ENCODE data around the gene SLC25A2. TPM values are rescaled to one million over a fixed set of nuclear protein-coding genes. Genes with fewer than 3 reads are reported as not detected.
"Not testable (repeated sequence)": the region's sequence is repeated elsewhere in the genome, so short reads cannot be mapped to it uniquely, and the experiment has no call there.

The SLC25A2 gene
- total RNA-seq (1 to 10 TPM in 2 of 5 donors, under 1 TPM in 2, not detected in 1; 0.49 to 2.0 (median 0.97) TPM), total RNA-seq (0.05 to 1.4 (median 0.42) reads per million in 29 experiments)
- 0.61 TPM for total RNA-seq (2013)

DNA sequence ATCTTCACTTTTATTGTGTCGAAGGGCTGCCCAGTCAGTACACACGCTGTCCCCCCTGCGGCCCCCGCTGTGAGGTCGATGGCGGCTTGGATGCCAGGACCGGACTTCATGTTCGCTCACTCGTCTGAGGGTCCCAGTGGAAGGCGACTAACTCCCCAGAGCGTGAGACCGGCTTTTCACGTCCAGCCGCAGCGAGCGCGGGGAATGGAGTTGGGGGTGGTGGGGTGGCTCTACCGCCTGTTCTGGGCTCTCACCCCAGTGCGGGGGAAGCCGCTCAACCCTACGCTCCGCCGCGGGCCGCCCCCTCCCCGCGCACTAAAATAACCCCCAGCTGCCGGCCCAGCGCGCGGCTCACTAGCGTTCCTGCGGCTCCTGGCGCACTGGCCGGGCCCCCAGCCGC is at the start of gene SLC25A2:
Gene SLC25A2 (minus strand): TSS at position 294 of the 400 bp plus-strand sequence. CDS start 184 bp downstream, at position 110.
- H3K36me3 ChIP-seq (ENCODE audit: control insufficient read depth in 2 of 2, extremely low read depth in 1 of 2, insufficient read depth in 1 of 2, low read length in 1 of 2): no peaks in the 10 kb centered on the region
- H3K4me1 Mint-ChIP-seq: no peaks in the 10 kb centered on the region
- H3K36me3 Mint-ChIP-seq: peaks cover 40% of the 10 kb centered on the region
- no peak within 1 kb of the TSS for H3K27ac Mint-ChIP-seq
- H3K4me1 ChIP-seq (ENCODE audit: control insufficient read depth in 1 of 2, extremely low read depth in 1 of 2, insufficient read depth in 2 of 2, low read length in 2 of 2): no peaks in the 10 kb centered on the region
- H3K27me3 ChIP-seq (replicated peaks in 1 of 2; ENCODE audit: control insufficient read depth in 2 of 2, extremely low read depth in 1 of 2, insufficient read depth in 2 of 2, low read length in 1 of 2): no peaks in the 10 kb centered on the region
- H3K9me3 ChIP-seq: peaks cover 8% of the 10 kb centered on the region
- H3K27me3 Mint-ChIP-seq: no peaks in the 10 kb centered on the region
- ChIA-PET CTCF (no interaction called here), POLR2A (no interaction called here)
- no peak within 1 kb of the TSS for H3K27ac ChIP-seq (ENCODE audit: low read length)
- peak within 1 kb of the TSS in 1 of 2 donors; percentile 50 for H3K4me3 ChIP-seq (ENCODE audit: control insufficient read depth in 1 of 2, extremely low read depth in 1 of 2, low read length in 1 of 2)
- H3K9me3 Mint-ChIP-seq: peaks cover 14 to 59% (median 43%) of the 10 kb centered on the region in 3 donors
- no peak within 1 kb of the TSS for H3K4me3 Mint-ChIP-seq
- 79% methylated on average over 24 of the region's 36 CpGs for WGBS (ENCODE audit: insufficient coverage)
- no peak for ATAC-seq (replicated peaks in 1 of 4)
- no peak for DNase-seq

GRCh38 chr5:141351591-141351990 is 47.7 kb upstream of the SLC25A2 start:
- H3K9me3 ChIP-seq: no peaks in the 10 kb centered on the region
- H3K4me1 ChIP-seq (ENCODE audit: control insufficient read depth in 1 of 2, extremely low read depth in 1 of 2, insufficient read depth in 2 of 2, low read length in 2 of 2): peaks cover 0 to 9% of the 10 kb centered on the region in 2 experiments
- 52% methylated on average over 21 of the region's 36 CpGs for WGBS (ENCODE audit: insufficient coverage)
- H3K27ac ChIP-seq (ENCODE audit: low read length): no peak overlapping the region
- peaks cover 4 to 52% of the 10 kb centered on the region in 2 experiments for H3K27me3 ChIP-seq (replicated peaks in 1 of 2; ENCODE audit: control insufficient read depth in 2 of 2, extremely low read depth in 1 of 2, insufficient read depth in 2 of 2, low read length in 1 of 2)
- Mint-ChIP-seq H3K36me3 (peaks cover 6% of the 10 kb centered on the region), H3K27ac (no peak overlapping the region), H3K4me3 (no peak overlapping the region), H3K9me3 (peaks cover 10 to 26% (median 25%) of the 10 kb centered on the region in 3 donors), H3K4me1 (peaks cover 0 to 7% (median 3%) of the 10 kb centered on the region in 3 donors), H3K27me3 (peaks cover 68 to 75% of the 10 kb centered on the region in 2 donors)
- ATAC-seq (replicated peaks in 1 of 4): no peak
- H3K36me3 ChIP-seq (ENCODE audit: control insufficient read depth in 2 of 2, extremely low read depth in 1 of 2, insufficient read depth in 1 of 2, low read length in 1 of 2): no peaks in the 10 kb centered on the region
- ChIA-PET POLR2A (no interaction called here), CTCF (interaction anchor here in 1 of 2 donors (1.4 kb wide), 1 partner anchor 212 kb away, joined by 3 read pairs; no protein-coding TSS in a partner anchor)
- no peak for DNase-seq
- no peak overlapping the region for H3K4me3 ChIP-seq (ENCODE audit: control insufficient read depth in 1 of 2, extremely low read depth in 1 of 2, low read length in 1 of 2)

DNA sequence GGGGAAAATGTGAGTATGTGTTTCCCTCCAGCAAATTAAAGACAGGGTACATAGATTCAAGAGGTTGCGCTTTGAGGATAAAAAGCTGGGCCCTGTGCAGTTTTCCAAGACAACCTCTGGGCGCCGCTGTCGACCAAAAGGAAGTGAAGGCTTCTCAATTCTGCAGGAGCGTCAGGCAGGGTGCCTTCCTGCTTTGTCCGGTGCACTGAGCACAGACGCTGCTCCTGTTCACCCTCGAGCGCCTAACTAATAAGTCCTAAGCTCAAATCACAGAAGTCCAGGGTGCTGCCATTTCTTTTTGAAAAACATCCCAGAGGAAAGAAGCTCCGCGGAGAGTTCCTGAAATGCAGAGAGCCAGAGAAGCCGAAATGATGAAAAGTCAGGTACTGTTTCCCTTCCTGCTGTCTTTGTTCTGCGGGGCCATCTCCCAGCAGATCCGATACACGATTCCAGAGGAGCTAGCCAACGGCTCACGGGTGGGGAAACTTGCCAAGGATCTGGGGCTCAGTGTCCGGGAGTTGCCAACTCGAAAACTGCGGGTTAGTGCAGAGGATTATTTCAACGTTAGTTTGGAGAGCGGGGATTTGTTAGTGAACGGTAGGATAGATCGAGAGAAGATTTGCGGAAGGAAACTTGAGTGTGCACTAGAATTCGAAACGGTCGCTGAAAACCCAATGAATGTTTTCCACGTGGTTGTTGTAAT is 46.2 kb upstream of the SLC25A2 start, which contains the start of gene PCDHGB1:
Gene PCDHGB1 (plus strand): TSS at position 183 of the 703 bp plus-strand sequence. CDS start 162 bp downstream, at position 345.
- CTCF ChIA-PET: interaction anchor here (0.8 to 1.4 kb wide), 3 partner anchors 200 to 214 kb away, joined by 3 read pairs; no protein-coding TSS in a partner anchor
- peak in 1 of 4 experiments; percentile 38 for ATAC-seq (replicated peaks in 1 of 4)
- peaks cover 10 to 23% (median 21%) of the 10 kb centered on the region in 3 donors for H3K9me3 Mint-ChIP-seq
- POLR2A ChIA-PET: no interaction called here
- H3K4me3 ChIP-seq (ENCODE audit: control insufficient read depth in 1 of 2, extremely low read depth in 1 of 2, low read length in 1 of 2): peak within 1 kb of the TSS in 1 of 2 donors; percentile 27
- peaks cover 4 to 45% of the 10 kb centered on the region in 2 experiments for H3K27me3 ChIP-seq (replicated peaks in 1 of 2; ENCODE audit: control insufficient read depth in 2 of 2, extremely low read depth in 1 of 2, insufficient read depth in 2 of 2, low read length in 1 of 2)
- peaks cover 0 to 7% of the 10 kb centered on the region in 2 experiments for H3K4me1 ChIP-seq (ENCODE audit: control insufficient read depth in 1 of 2, extremely low read depth in 1 of 2, insufficient read depth in 2 of 2, low read length in 2 of 2)
- peaks cover 0 to 7% (median 3%) of the 10 kb centered on the region in 3 donors for H3K4me1 Mint-ChIP-seq
- peak in 16 of 35 experiments; percentile 11 to 47 (median 22) for DNase-seq
- H3K9me3 ChIP-seq: no peaks in the 10 kb centered on the region
- WGBS (ENCODE audit: insufficient coverage): 32% methylated on average over 26 of the region's 29 CpGs
- no peaks in the 10 kb centered on the region for H3K36me3 ChIP-seq (ENCODE audit: control insufficient read depth in 2 of 2, extremely low read depth in 1 of 2, insufficient read depth in 1 of 2, low read length in 1 of 2)
- H3K27ac Mint-ChIP-seq: no peak within 1 kb of the TSS
- H3K4me3 Mint-ChIP-seq: peak within 1 kb of the TSS in 2 of 3 donors; percentile 25 to 54
- peaks cover 8% of the 10 kb centered on the region for H3K36me3 Mint-ChIP-seq
- peaks cover 65 to 72% of the 10 kb centered on the region in 2 donors for H3K27me3 Mint-ChIP-seq
- no peak within 1 kb of the TSS for H3K27ac ChIP-seq (ENCODE audit: low read length)

GRCh38 chr5:141346017-141346416 is 42.2 kb upstream of the SLC25A2 start:
- peaks cover 12 to 36% (median 36%) of the 10 kb centered on the region in 3 donors for H3K9me3 Mint-ChIP-seq

DNA sequence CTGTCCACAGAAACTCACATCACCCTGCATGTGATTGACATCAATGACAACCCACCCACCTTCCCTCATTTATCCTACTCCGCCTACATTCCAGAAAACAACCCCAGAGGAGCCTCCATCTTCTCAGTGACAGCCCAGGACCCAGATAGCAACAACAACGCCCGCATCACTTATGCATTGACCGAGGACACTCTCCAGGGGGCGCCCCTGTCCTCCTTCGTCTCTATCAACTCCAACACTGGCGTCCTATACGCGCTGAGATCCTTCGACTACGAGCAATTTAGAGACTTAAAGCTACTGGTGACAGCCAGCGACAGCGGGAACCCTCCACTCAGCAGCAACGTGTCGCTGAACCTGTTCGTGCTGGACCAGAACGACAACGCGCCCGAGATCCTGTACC is 41.5 kb upstream of the SLC25A2 start:
- peaks cover 14% of the 10 kb centered on the region for H3K36me3 Mint-ChIP-seq
- peaks cover 2 to 6% (median 2%) of the 10 kb centered on the region in 3 donors for H3K4me1 Mint-ChIP-seq
- H3K27ac Mint-ChIP-seq: no peak overlapping the region
- Histone ChIP-seq H3K27ac (ENCODE audit: low read length) (no peak overlapping the region), H3K36me3 (ENCODE audit: control insufficient read depth in 2 of 2, extremely low read depth in 1 of 2, insufficient read depth in 1 of 2, low read length in 1 of 2) (no peaks in the 10 kb centered on the region), H3K4me1 (ENCODE audit: control insufficient read depth in 1 of 2, extremely low read depth in 1 of 2, insufficient read depth in 2 of 2, low read length in 2 of 2) (peaks cover 0 to 5% of the 10 kb centered on the region in 2 experiments), H3K4me3 (ENCODE audit: control insufficient read depth in 1 of 2, extremely low read depth in 1 of 2, low read length in 1 of 2) (no peak overlapping the region), H3K9me3 (no peaks in the 10 kb centered on the region), H3K27me3 (replicated peaks in 1 of 2; ENCODE audit: control insufficient read depth in 2 of 2, extremely low read depth in 1 of 2, insufficient read depth in 2 of 2, low read length in 1 of 2) (peaks cover 4 to 45% of the 10 kb centered on the region in 2 experiments)
- DNase-seq: no peak
- no peak overlapping the region for H3K4me3 Mint-ChIP-seq
- peaks cover 63 to 75% of the 10 kb centered on the region in 2 donors for H3K27me3 Mint-ChIP-seq
- 43% methylated on average over 9 of the region's 20 CpGs for WGBS (ENCODE audit: insufficient coverage)
- no peak for ATAC-seq (replicated peaks in 1 of 4)
- ChIA-PET POLR2A (no interaction called here), CTCF (no interaction called here)
- peaks cover 14 to 37% (median 34%) of the 10 kb centered on the region in 3 donors for H3K9me3 Mint-ChIP-seq

More at GRCh38 chr5:141346017-141346416, 42.2 kb upstream of the SLC25A2 start:
- H3K36me3 ChIP-seq (ENCODE audit: control insufficient read depth in 2 of 2, extremely low read depth in 1 of 2, insufficient read depth in 1 of 2, low read length in 1 of 2); DNase-seq; ATAC-seq (replicated peaks in 1 of 4); POLR2A ChIA-PET; H3K27ac Mint-ChIP-seq; H3K4me1 ChIP-seq (ENCODE audit: control insufficient read depth in 1 of 2, extremely low read depth in 1 of 2, insufficient read depth in 2 of 2, low read length in 2 of 2); H3K9me3 ChIP-seq; H3K4me3 Mint-ChIP-seq; H3K4me1 Mint-ChIP-seq; H3K27ac ChIP-seq (ENCODE audit: low read length); H3K4me3 ChIP-seq (ENCODE audit: control insufficient read depth in 1 of 2, extremely low read depth in 1 of 2, low read length in 1 of 2); CTCF ChIA-PET: not testable (repeated sequence)
- Mint-ChIP-seq H3K36me3 (peaks cover 15% of the 10 kb centered on the region), H3K27me3 (peaks cover 67 to 78% of the 10 kb centered on the region in 2 donors)
- H3K27me3 ChIP-seq (replicated peaks in 1 of 2; ENCODE audit: control insufficient read depth in 2 of 2, extremely low read depth in 1 of 2, insufficient read depth in 2 of 2, low read length in 1 of 2): peaks cover 8 to 43% of the 10 kb centered on the region in 2 experiments
- 57% methylated on average over 12 of the region's 35 CpGs for WGBS (ENCODE audit: insufficient coverage)

DNA sequence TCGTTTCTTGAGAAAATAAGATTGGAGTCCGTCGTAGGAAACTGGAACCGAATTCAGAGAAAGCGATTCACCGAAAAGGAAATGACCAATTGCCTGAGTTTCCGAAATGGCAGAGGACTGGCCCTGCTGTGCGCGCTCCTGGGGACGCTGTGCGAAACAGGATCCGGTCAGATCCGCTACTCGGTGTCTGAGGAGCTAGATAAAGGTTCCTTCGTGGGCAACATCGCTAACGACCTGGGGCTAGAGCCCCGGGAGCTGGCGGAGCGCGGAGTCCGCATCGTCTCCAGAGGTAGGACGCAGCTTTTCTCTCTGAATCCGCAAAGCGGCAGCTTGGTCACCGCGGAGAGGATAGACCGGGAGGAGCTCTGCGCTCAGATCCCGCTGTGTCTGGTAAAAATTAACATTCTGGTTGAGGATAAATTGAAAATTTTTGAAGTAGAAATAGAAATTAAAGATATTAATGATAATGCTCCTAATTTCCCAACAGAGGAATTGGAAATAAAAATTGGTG is 40.2 kb upstream of the SLC25A2 start:
- ChIA-PET CTCF (interaction anchor here in 1 of 2 donors (0.6 to 1.4 kb wide), 4 partner anchors 10 to 220 kb away, joined by 3 to 4 read pairs (median 3); no protein-coding TSS in a partner anchor), POLR2A (interaction anchor here in 1 of 2 donors (0.7 kb wide), 1 partner anchor 12 kb away, joined by 3 read pairs; no protein-coding TSS in a partner anchor)
- Histone ChIP-seq H3K9me3 (no peaks in the 10 kb centered on the region), H3K4me3 (ENCODE audit: control insufficient read depth in 1 of 2, extremely low read depth in 1 of 2, low read length in 1 of 2) (peak overlapping the region in 1 of 2 donors; percentile 36), H3K36me3 (ENCODE audit: control insufficient read depth in 2 of 2, extremely low read depth in 1 of 2, insufficient read depth in 1 of 2, low read length in 1 of 2) (no peaks in the 10 kb centered on the region), H3K4me1 (ENCODE audit: control insufficient read depth in 1 of 2, extremely low read depth in 1 of 2, insufficient read depth in 2 of 2, low read length in 2 of 2) (no peaks in the 10 kb centered on the region), H3K27me3 (replicated peaks in 1 of 2; ENCODE audit: control insufficient read depth in 2 of 2, extremely low read depth in 1 of 2, insufficient read depth in 2 of 2, low read length in 1 of 2) (peaks cover 4 to 48% of the 10 kb centered on the region in 2 experiments), H3K27ac (ENCODE audit: low read length) (no peak overlapping the region)
- H3K27ac Mint-ChIP-seq: no peak overlapping the region
- ATAC-seq (replicated peaks in 1 of 4) (no peak), DNase-seq (no peak)
- WGBS (ENCODE audit: insufficient coverage): 38% methylated on average over 24 of the region's 31 CpGs
- peak overlapping the region; percentile 24 to 53 (median 39) for H3K4me3 Mint-ChIP-seq
- peaks cover 11% of the 10 kb centered on the region for H3K36me3 Mint-ChIP-seq
- peaks cover 60 to 74% of the 10 kb centered on the region in 2 donors for H3K27me3 Mint-ChIP-seq
- H3K4me1 Mint-ChIP-seq: peaks cover 0 to 2% (median 0%) of the 10 kb centered on the region in 3 donors
- peaks cover 16 to 35% (median 30%) of the 10 kb centered on the region in 3 donors for H3K9me3 Mint-ChIP-seq

Measured in T-cell (primary cell).